ENCODE data around the gene TOP2B.

TOP2B gene

GRCh38 chr3:25556447-25556846 lies 108.3 kb downstream of the TOP2B start:
- CTCF ChIA-PET = no interaction called here
- POLR2A ChIA-PET (ENCODE audit: low non-redundant PET) = no interaction called here
- H3K27ac ChIP-seq = no peak overlapping the region
- no peak for TF ChIP-seq CTCF (conservative IDR thresholded peaks at IDR 0.05; ENCODE audit: low read depth)
- DNase-seq (ENCODE audit: low spot score) = no peak

GRCh38 chr3:25555695-25556437 lies 108.8 kb downstream of the TOP2B start:
- POLR2A ChIA-PET (ENCODE audit: low non-redundant PET) = no interaction called here

DNA sequence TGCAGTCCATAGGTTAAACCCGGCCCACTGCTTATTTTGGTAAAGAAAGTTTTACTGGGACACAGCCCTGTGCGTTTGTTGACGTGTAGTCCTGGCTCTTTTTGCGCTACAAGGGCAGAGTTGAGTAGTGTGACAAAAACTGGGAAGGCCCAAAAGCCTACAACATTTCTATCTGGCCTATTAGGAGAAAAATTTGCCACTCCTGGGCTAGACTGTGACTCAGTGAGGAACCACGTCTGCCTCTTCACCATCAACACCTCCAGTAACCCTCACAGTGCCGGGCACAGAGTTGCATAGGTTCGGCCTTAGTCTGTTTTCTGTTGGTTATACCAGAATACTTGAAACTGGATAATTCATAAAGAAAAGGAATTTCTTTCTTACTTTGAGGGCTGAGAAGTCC lies 110.3 kb downstream of the TOP2B start:
- POLR2A ChIA-PET (ENCODE audit: low non-redundant PET) = no interaction called here
- H3K27ac ChIP-seq = no peak overlapping the region
- DNase-seq (ENCODE audit: low spot score) = no peak
- no peak for TF ChIP-seq CTCF (conservative IDR thresholded peaks at IDR 0.05; ENCODE audit: low read depth)
- CTCF ChIA-PET = no interaction called here

More at GRCh38 chr3:25555695-25556437, 108.8 kb downstream of the TOP2B start:
- CTCF ChIA-PET = no interaction called here
- DNase-seq (ENCODE audit: low spot score) = no peak
- no peak for TF ChIP-seq CTCF (conservative IDR thresholded peaks at IDR 0.05; ENCODE audit: low read depth)
- no peak overlapping the region for H3K27ac ChIP-seq

DNA sequence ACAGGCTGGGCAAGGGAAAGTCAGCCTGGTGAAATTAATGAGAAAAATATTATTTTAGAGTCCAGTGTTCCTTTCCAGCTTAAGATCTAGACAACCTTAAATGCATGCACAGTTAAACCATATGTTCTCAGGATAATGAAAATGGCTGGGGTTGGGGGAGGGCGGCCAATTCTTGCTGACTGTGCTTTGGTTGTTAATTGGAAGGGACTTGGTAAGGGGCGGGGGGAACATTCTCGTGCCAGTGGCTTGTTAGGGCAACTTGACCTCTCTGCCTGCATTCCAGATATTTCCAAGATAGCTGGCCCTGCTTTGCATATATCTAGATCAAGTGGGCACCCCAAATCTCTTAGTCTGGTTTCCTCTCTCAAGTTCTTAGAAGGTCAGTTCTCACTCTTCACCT lies 112.5 kb downstream of the TOP2B start:
- H3K27ac ChIP-seq = no peak overlapping the region
- no peak for TF ChIP-seq CTCF (conservative IDR thresholded peaks at IDR 0.05; ENCODE audit: low read depth)
- POLR2A ChIA-PET (ENCODE audit: low non-redundant PET) = no interaction called here
- no peak for DNase-seq (ENCODE audit: low spot score)
- CTCF ChIA-PET = no interaction called here

- peak; percentile 2 for DNase-seq (ENCODE audit: low spot score)
- no peak overlapping the region for H3K27ac ChIP-seq
- TF ChIP-seq CTCF (conservative IDR thresholded peaks at IDR 0.05; ENCODE audit: low read depth) = no peak
- POLR2A ChIA-PET (ENCODE audit: low non-redundant PET) = no interaction called here
- CTCF ChIA-PET = interaction anchor here (0.6 to 0.7 kb wide), 2 partner anchors 33 to 1531 kb away, joined by 3 to 4 read pairs; no protein-coding TSS in a partner anchor
Observed at GRCh38 chr3:25548836-25549235, 115.9 kb downstream of the TOP2B start.

DNA sequence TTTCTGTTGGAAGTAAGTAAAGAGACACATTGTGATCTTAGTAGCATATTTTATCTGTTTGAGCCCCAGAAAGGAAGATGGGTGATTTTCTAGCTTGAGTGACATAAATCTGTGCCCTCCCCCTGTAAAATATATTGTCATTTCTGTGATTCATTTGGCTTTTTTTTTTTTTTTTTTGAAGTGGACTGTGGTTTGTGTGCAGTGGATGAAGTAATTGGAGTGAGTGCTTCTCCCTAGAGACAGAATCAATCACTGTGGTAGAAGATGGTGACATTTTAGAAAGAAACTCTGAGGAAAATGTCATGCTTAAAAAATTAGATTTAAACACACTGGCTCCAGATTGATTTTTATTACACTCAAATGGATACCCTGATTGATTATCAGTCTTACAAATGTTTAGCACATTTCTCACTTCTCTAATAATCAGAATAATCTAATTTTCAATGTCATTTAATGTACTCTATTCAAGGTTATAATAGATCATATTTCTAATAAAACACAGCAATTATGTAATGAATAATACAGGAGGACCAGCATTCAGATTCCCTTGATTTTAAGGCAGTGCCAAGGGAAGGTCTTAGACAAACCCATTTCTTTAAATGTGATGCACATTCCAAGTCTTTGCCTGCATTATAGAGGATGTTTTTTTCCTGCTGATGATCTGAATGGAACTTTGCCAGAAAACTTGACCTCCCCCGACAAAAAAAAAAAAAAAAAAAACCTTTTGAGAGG lies 116.6 kb downstream of the TOP2B start:
- ChIA-PET POLR2A (ENCODE audit: low non-redundant PET) (no interaction called here), CTCF (interaction anchor here (0.6 to 0.7 kb wide), 2 partner anchors 32 to 1531 kb away, joined by 3 to 4 read pairs; no protein-coding TSS in a partner anchor)
- no peak for TF ChIP-seq CTCF (conservative IDR thresholded peaks at IDR 0.05; ENCODE audit: low read depth)
- no peak overlapping the region for H3K27ac ChIP-seq
- DNase-seq (ENCODE audit: low spot score) = no peak
